Naive B cell (primary cell): Measurements from ENCODE around the gene PPDPF. TPM values are rescaled to one million over a fixed set of nuclear protein-coding genes. Genes with fewer than 3 reads are reported as not detected.

ENCODE experiments used
- ATAC-seq, 2 donors: fragments of 150-1000 bp; cut with Tn5 transposase; 2 replicates each; pipeline ENCODE4 v1.10.0; 2021; ENCODE audit warnings: low read depth in 2 of 2, mild to moderate bottlenecking in 2 of 2, moderate library complexity in 2 of 2
- DNase-seq: peaks from one replicate; pipeline ENCODE4 v3.0.0; 2022
- H3K27ac Mint-ChIP-seq, 6 donors: one replicate each; pipeline ENCODE4 v1.8.0; 2020 to 2022; ENCODE audit warnings: mild to moderate bottlenecking in 6 of 6, mixed read lengths in 6 of 6, moderate library complexity in 5 of 6, inconsistent platforms in 2 of 6
- H3K27me3 Mint-ChIP-seq, 3 donors: one replicate each; pipeline ENCODE4 v1.8.0; 2021 to 2022; ENCODE audit warnings: mixed read lengths in 3 of 3, mild to moderate bottlenecking in 1 of 3
- H3K36me3 Mint-ChIP-seq, 2 donors: one replicate each; pipeline ENCODE4 v1.8.0; 2020 to 2022; ENCODE audit warnings: mixed read lengths in 2 of 2, inconsistent platforms in 1 of 2, mild to moderate bottlenecking in 1 of 2
- H3K4me1 Mint-ChIP-seq, 3 donors: one replicate each; pipeline ENCODE4 v1.8.0; 2020 to 2022; ENCODE audit warnings: mixed read lengths in 3 of 3, inconsistent platforms in 1 of 3, mild to moderate bottlenecking in 1 of 3, moderate library complexity in 1 of 3
- H3K4me3 Mint-ChIP-seq, 8 donors: one replicate each; pipeline ENCODE4 v1.8.0; 2020 to 2022; ENCODE audit warnings: mild to moderate bottlenecking in 8 of 8, mixed read lengths in 8 of 8, moderate library complexity in 8 of 8, inconsistent platforms in 2 of 8
- H3K9me3 Mint-ChIP-seq, 7 donors: one replicate each; pipeline ENCODE4 v1.8.0; 2020 to 2022; ENCODE audit warnings: mixed read lengths in 7 of 7, mild to moderate bottlenecking in 5 of 7, inconsistent platforms in 2 of 7, moderate library complexity in 1 of 7
- polyA plus RNA-seq, 6 donors: library from polyadenylated mRNA; unstranded; fragments of 300-500 nt; fragmentation: Illumina TruSeq; gene quantifications; one replicate each; pipeline ENCODE4 v1.2.3, GENCODE V29; 2021; ENCODE audit warnings: low read depth in 6 of 6

Gene PPDPF
- polyA plus RNA-seq, 6 donors from 2014 or later = 40.2 to 132 (median 67.5) TPM

DNA sequence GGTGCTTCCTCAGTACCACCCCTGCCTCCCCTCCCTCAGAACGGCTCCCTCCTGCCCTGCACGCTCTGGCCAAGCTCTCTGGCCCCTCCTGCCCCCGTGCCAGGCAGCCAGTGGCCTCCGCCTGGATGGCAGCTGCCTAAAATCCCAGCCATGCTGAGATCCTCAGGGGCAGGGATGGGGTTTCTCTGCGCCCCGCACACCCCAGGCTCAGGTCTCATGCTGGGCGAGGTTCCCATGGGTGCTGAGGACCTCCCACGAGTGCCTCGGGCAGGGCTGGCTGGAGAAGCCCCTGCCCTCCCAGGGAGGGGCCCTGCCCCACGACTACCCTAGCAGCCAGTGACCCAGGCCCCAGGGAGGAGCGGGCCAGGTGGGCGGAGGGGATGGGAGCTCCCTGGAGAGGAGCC, 13.9 kb downstream of the PPDPF start:
- H3K36me3 Mint-ChIP-seq = no peaks in the 10 kb centered on the region
- ATAC-seq (no peak), DNase-seq (no peak)

DNA sequence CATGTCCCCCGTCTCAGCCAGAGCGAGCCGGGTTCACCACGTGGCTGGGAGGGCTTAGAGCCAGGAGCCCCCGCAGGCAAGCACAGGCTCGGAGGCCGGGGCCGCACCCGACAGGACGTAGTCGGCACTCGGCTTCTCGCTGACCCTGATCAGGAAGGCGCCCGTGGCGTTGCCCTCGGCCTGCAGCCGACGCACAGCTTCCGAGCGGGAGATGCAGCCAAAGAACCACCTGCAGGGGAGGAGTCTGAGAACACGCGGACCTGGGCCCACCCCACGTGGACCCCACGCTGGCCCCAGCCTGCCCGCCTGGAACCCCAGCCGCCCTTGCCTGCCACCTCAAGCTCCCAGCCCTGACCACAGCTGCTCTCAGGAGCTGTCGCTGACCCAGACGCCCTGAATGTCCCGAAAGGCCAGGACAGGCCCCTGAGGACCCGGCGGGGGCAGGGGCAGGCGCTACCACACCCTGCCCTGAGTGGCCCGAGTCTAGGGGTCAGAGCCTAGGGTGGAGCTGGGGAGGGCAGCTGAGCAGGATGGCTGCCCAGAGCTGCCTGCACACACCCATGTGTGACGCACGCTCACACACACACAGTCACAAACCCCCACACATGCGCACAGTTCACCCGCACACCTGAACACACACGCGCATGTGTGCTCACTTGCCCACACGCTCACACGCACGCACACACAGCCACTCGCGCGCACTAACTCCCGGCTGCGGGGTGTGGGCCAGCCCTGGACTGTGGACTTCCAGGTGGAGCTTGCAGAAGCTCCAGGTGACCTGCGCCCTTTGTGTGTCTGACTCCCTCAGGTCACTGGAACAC, 14.5 kb downstream of the PPDPF start:
- H3K27ac Mint-ChIP-seq = no peak overlapping the region
- no peaks in the 10 kb centered on the region for H3K36me3 Mint-ChIP-seq
- no peak for ATAC-seq
- H3K27me3 Mint-ChIP-seq = peaks cover 0 to 7% (median 0%) of the 10 kb centered on the region in 3 donors
- no peak overlapping the region for H3K4me3 Mint-ChIP-seq
- no peak for DNase-seq
- H3K4me1 Mint-ChIP-seq = peaks cover 9 to 26% (median 21%) of the 10 kb centered on the region in 3 donors
- H3K9me3 Mint-ChIP-seq = peaks cover 0 to 2% (median 0%) of the 10 kb centered on the region in 7 donors

More for the DNA sequence above, 13.9 kb downstream of the PPDPF start:
- Mint-ChIP-seq H3K27ac (no peak overlapping the region), H3K9me3 (peaks cover 0 to 2% (median 0%) of the 10 kb centered on the region in 7 donors), H3K4me1 (peaks cover 9 to 26% (median 21%) of the 10 kb centered on the region in 3 donors), H3K4me3 (peak overlapping the region in 2 of 8 donors; percentile 22 to 63), H3K27me3 (peaks cover 0 to 7% (median 0%) of the 10 kb centered on the region in 3 donors)

DNA sequence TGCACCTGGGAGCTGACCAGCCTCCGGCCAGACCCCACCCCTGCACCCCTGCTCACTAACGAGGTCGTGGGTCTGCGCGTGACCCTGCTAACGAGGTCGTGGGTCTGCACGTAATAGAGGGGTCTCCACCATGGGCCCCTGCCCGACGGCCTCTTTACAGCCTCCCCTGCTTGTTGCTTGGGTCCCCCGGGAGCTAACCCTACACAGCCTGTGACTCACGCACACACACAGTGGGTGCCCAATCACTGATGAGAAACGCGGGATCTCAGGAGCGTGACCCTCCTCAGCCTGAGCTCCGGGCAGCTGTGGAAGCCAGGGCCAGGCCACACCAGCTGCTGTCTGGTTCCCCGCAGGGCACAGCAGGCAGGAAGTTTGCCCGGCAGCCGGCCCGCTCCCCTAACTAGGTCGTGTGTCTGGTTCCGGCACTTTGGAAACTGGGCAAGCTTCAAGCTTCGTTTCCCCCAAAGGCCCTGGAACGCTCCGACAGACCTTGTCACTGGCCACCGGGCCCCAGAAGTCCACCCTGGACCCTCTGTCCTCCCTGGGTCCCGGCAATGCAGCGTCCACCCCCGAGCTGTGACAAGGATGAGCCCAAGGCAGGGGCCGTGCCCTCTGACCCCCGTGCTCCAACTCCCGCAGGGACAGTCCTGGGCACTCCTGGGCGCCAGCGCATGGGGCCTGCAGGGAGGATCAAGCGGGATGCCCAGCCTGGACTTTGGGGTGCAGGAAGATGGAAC, 15.8 kb downstream of the PPDPF start:
- DNase-seq = no peak
- peaks cover 0 to 7% (median 0%) of the 10 kb centered on the region in 3 donors for H3K27me3 Mint-ChIP-seq
- peaks cover 9 to 26% (median 21%) of the 10 kb centered on the region in 3 donors for H3K4me1 Mint-ChIP-seq
- peaks cover 0 to 2% (median 0%) of the 10 kb centered on the region in 7 donors for H3K9me3 Mint-ChIP-seq
- H3K27ac Mint-ChIP-seq = peak overlapping the region in 1 of 6 donors; percentile 89
- ATAC-seq = no peak
- no peaks in the 10 kb centered on the region for H3K36me3 Mint-ChIP-seq
- peak overlapping the region in 5 of 8 donors; percentile 21 to 79 (median 47) for H3K4me3 Mint-ChIP-seq

DNA sequence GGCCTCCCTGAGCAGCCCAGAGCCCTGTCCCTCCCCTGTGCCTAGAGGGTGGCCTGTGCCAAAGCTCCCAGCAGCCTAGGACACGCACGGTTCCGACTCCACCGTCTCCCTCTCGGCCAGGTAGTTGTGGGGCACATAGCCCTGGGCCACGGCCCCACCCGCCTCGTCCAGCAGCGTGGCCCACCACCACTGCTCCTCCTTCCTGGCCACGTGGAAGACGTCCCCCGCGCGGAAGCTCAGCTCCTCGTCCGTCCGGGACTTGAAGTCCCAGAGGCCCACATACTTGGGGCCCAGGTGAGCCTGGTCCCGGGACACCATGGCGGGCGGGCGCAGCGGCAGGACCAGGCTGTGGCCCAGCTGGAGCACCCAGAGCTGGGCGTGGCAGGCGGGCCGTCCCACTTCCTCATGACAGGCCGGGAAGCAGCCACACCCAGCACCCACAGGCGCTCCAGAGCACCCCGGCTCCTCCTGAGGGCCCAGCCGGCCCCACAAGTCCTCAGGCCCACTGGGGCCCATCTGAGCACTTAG, 16.5 kb downstream of the PPDPF start, which contains the start of gene PTK6:
PTK6 (minus strand) TSS at position 380 of the 528 bp plus-strand sequence; CDS start at position 318, 62 bp downstream.
- no peak for DNase-seq
- H3K27ac Mint-ChIP-seq = peak within 1 kb of the TSS; percentile 72 to 94 (median 86)

DNA sequence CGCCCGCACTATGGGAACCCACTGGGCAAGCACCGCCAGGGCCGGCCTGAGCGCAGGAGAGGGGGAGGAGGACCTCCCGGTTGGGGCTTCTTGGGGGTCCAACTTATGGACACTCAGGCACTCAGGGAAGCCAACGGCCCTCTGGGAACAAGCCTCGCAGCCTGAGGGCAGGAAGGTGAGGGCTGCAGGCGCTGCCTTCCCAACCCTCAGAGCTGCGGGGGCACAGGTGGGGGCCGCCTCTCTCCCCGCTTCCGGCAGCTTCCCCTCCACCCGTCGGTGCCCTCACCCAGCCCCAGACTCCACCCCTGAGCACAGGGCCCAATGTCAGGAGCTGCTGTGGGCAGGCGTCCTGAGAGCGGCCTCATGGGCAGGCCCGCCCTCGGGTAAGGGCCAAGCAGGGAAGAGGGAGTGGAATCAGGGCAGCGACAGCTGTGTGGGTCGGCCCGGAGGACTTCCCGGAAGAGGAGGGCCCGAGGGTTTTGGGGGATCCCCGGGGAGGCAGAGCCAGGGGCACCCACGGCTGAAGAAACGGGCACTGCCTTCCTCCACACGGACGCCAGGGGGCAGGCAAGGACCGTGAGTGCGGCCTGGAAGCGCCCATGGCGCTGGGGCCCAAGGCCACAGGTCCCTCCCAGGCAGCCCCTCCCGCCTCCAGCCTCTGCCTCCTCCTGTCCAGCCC, 17.1 kb downstream of the PPDPF start:
- no peaks in the 10 kb centered on the region for H3K36me3 Mint-ChIP-seq
- H3K27ac Mint-ChIP-seq = peak overlapping the region; percentile 72 to 94 (median 86)
- H3K27me3 Mint-ChIP-seq = no peaks in the 10 kb centered on the region
- peak; percentile 94 for DNase-seq
- H3K4me1 Mint-ChIP-seq = peaks cover 10 to 29% (median 16%) of the 10 kb centered on the region in 3 donors
- ATAC-seq = peak; percentile 84 to 88
- no peaks in the 10 kb centered on the region for H3K9me3 Mint-ChIP-seq
- H3K4me3 Mint-ChIP-seq = peak overlapping the region; percentile 76 to 87 (median 81)

More for the DNA sequence above, 16.5 kb downstream of the PPDPF start, which contains the start of gene PTK6:
- H3K9me3 Mint-ChIP-seq = peaks cover 0 to 1% (median 0%) of the 10 kb centered on the region in 7 donors
- peaks cover 0 to 3% (median 0%) of the 10 kb centered on the region in 3 donors for H3K27me3 Mint-ChIP-seq
- H3K4me3 Mint-ChIP-seq = peak within 1 kb of the TSS; percentile 76 to 87 (median 81)
- ATAC-seq = peak; percentile 4
- H3K4me1 Mint-ChIP-seq = peaks cover 9 to 26% (median 18%) of the 10 kb centered on the region in 3 donors
- H3K36me3 Mint-ChIP-seq = no peaks in the 10 kb centered on the region

DNA sequence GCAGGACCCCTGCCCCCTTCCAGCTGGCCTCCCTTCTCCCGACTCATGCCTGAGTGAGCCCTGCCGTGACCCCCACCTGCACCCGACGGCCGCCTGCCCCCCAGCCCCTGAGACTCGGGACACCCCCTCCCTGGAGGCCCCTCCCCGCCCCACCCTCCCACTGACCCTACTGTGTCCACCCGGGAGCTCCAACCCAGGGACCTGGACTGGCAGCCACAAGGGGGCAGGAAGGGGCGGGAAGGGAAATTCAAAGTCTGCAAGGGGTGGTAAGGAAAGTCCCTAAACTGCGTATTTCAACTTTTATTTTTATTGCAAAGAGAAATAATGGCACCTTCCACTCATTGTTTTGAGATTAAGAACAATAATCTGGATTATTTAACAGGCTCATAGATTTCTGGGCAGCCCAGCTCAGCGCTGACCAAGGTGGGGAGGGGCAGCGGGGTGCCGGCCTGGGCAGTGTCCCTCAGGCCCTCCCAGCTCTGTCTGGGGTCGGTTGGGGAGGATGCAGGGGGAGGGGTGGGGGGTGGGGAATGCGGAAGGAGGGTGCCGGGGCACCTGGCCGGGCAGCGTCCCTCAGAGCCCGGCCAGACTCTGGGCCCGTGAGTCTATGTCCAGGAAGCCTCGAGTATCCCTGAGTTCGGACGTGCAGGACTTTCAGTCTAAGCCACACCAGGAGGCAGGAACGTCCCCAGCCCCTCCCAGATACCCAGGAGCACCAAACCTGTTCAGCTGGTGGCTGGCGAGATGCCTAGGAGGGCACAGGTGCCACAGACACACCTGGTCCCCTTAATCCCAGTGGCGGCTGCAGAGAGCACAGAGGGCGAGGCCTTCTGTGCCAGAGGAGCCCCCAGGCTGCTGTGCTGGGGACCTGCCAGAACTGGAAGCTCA, 17.9 kb downstream of the PPDPF start:
- Mint-ChIP-seq H3K36me3 (no peaks in the 10 kb centered on the region), H3K9me3 (no peaks in the 10 kb centered on the region), H3K27ac (peak overlapping the region; percentile 72 to 94 (median 86)), H3K4me1 (peaks cover 13 to 33% (median 19%) of the 10 kb centered on the region in 3 donors), H3K27me3 (no peaks in the 10 kb centered on the region), H3K4me3 (peak overlapping the region; percentile 76 to 87 (median 81))
- DNase-seq (peak; percentile 48), ATAC-seq (peak; percentile 35 to 43)

DNA sequence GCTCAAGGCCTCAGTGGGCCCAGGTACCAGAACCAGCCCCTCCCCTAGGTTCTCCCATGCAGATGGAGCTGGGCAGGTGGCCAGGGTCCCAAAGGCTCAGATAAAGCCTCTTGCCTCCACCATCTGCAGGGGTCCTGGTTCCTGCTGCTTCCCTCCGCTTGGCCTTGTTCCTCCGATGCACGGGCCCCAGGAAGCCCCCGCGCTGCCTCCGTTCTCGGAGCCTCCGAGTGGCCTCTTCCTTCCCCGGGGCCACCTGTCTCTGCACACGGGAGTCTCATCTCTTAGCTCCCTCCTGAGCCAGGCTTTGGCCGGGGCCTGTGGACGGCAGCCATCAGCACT, 18.5 kb downstream of the PPDPF start:
- ATAC-seq (no peak), DNase-seq (no peak)
- Mint-ChIP-seq H3K36me3 (no peaks in the 10 kb centered on the region), H3K9me3 (no peaks in the 10 kb centered on the region), H3K4me3 (peak overlapping the region in 4 of 8 donors; percentile 21 to 79 (median 26)), H3K27ac (peak overlapping the region in 2 of 6 donors; percentile 36 to 49), H3K27me3 (no peaks in the 10 kb centered on the region), H3K4me1 (peaks cover 15 to 39% (median 24%) of the 10 kb centered on the region in 3 donors)

DNA sequence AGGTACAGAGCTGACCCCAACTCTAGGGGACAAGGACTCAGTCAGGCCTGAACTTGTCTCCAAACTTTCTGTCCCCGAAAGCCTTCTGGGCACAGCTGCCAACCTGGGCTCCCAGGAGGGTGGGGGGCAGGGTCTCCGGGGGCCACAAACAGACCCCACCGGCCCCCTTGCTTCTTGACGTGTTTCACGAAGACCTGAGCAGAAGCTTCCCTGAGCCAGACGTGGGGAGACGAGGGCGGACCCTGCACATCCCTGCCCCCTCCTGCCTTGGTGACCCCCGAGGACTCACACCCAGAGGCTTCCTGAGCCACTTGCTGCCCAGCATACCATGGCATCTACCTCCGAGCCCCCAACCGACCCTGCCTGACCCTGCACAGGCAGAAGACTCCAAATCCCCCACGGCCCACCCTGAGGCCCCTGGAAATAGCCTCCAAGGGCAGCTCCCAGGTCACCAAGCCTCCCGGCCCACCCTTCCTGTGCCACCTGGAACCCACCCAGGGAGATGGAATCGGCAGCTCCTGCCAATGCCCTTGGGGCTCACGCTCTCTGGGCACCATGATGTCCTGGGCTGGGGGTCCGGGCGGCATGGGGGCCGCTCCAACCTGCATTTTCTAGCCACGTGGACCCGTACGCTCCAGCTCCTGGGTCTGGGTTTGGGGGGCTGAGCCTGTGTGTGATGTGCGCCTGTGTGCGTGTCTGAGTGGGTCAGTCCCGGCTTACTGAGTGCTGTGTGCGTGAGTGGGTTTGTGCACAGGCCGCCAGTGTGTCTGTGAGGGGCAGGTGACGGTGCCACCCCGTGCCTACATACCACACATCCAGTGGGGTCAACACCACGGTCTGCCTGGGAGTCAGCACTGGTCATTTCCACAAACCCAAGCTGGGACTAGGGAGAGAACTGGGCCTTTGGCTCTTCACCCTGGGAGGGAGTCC, 19.1 kb downstream of the PPDPF start:
- H3K9me3 Mint-ChIP-seq = no peaks in the 10 kb centered on the region
- H3K27me3 Mint-ChIP-seq = no peaks in the 10 kb centered on the region
- peak overlapping the region in 6 of 8 donors; percentile 21 to 79 (median 40) for H3K4me3 Mint-ChIP-seq
- ATAC-seq (no peak), DNase-seq (no peak)
- peaks cover 15 to 43% (median 28%) of the 10 kb centered on the region in 3 donors for H3K4me1 Mint-ChIP-seq
- peak overlapping the region in 4 of 6 donors; percentile 29 to 89 (median 60) for H3K27ac Mint-ChIP-seq
- H3K36me3 Mint-ChIP-seq = no peaks in the 10 kb centered on the region

DNA sequence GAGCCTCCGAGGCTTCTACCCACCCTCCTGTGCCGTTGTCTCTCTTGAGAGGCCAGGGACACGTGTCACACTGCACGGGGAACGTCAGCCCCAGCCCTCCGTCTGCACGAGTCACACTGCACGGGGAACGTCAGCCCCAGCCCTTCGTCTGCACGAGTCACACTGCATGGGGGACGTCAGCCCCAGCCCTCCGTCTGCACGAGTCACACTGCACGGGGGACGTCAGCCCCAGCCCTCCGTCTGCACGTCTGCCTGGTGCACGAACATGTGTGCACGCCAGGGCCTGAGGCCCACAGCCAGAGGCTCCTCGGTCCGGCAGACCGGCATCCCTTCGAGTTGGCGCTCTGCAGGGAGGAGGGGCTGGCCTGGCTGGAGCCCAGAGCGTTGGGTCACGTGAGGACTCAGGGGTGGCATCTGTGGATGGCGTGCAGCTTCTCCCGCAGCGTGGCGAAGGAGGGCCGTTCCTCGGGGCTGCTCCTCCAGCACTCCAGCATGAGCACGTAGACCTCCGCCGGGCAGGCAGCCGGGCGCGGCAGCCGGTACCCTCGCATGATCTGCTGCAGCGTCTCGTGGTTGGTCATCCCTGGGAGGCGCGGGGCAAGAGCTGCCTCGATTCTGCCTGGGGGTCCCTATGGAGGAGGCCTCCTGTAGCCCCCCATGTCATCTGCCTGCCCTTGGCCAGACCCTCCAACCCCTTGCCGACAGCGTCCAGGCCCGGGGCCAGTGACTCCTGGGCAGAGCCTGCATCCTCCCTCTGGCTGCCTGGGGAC, 20.0 kb downstream of the PPDPF start:
- no peaks in the 10 kb centered on the region for H3K36me3 Mint-ChIP-seq
- no peak for DNase-seq
- no peaks in the 10 kb centered on the region for H3K9me3 Mint-ChIP-seq
- H3K27me3 Mint-ChIP-seq = no peaks in the 10 kb centered on the region
- H3K4me1 Mint-ChIP-seq = peaks cover 20 to 52% (median 35%) of the 10 kb centered on the region in 3 donors
- ATAC-seq = no peak
- H3K27ac Mint-ChIP-seq = peak overlapping the region in 1 of 6 donors; percentile 13
- H3K4me3 Mint-ChIP-seq = peak overlapping the region in 2 of 8 donors; percentile 14 to 24

DNA sequence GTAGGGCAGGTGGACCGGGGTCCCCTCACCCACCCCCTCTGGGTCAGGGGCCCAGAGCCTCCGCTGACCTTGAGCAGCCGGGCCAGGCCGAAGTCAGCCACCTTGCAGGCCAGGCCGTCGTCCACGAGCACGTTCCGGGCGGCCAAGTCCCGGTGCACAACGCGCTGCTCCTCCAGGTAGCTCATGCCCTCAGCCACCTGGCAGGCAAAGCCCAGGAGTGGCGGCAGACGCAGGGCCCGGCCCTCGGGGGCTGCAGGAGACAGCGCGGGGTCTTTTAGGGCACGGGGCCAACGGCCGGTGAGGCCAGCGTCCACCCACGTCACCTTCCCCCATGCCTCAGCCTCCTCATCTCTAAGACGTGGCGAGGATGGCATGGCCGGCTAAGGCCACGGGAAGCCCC, 20.8 kb downstream of the PPDPF start:
- no peaks in the 10 kb centered on the region for H3K36me3 Mint-ChIP-seq
- no peaks in the 10 kb centered on the region for H3K27me3 Mint-ChIP-seq
- H3K9me3 Mint-ChIP-seq = no peaks in the 10 kb centered on the region
- ATAC-seq (no peak), DNase-seq (no peak)
- H3K4me1 Mint-ChIP-seq = peaks cover 25 to 55% (median 33%) of the 10 kb centered on the region in 3 donors
- no peak overlapping the region for H3K4me3 Mint-ChIP-seq
- peak overlapping the region in 1 of 6 donors; percentile 24 for H3K27ac Mint-ChIP-seq
